DLD1 (cell line): ENCODE measurements around the gene TUBB6.

Source experiments
- in situ Hi-C: cut with HindIII; loops from 2 replicates; pipeline ENCODE4 v1.10.0; 2017; ENCODE audit warnings: low sequenced_read_pairs

Gene TUBB6

GRCh38 chr18:12313530-12314245, 5.6 kb downstream of the TUBB6 start:
- in situ Hi-C loops = no loop called here

DNA sequence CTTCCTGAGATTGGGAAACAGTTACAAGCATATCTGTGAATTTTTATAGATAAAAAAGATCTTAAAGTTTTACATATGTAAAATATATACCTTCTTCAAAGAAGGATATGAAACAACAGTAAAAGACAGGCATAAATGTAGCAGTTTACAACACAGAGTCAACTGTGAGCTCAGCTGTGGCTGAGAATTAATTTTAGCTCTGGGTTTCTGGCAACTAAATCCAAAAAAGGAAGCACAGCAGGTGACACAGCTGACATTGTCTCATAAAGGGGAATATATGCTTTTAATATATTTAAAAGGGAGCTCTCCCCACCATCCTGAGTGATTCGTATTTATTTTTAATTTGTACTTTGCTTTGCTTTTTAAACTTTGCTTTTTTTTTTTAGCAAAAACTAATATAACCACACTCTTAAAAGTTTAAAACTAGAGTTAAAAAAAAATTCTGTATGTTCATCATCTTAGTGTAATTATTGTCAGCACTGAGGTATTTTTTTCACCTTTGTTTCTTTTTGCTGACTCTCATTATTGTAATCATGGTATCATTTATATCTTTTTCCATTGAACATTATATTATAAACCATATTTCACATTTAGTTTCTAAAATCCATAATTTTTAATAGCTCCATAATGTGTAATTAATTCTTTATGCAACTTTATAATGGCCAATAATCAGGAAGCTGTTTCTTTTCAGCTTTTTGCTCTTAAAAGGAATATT, 6.7 kb downstream of the TUBB6 start:
- in situ Hi-C loops = no loop called here

- in situ Hi-C loops = no loop called here
Observed at GRCh38 chr18:12315490-12315889, 7.4 kb downstream of the TUBB6 start.

- in situ Hi-C loops = no loop called here
Observed at GRCh38 chr18:12315911-12316310, 7.9 kb downstream of the TUBB6 start.

DNA sequence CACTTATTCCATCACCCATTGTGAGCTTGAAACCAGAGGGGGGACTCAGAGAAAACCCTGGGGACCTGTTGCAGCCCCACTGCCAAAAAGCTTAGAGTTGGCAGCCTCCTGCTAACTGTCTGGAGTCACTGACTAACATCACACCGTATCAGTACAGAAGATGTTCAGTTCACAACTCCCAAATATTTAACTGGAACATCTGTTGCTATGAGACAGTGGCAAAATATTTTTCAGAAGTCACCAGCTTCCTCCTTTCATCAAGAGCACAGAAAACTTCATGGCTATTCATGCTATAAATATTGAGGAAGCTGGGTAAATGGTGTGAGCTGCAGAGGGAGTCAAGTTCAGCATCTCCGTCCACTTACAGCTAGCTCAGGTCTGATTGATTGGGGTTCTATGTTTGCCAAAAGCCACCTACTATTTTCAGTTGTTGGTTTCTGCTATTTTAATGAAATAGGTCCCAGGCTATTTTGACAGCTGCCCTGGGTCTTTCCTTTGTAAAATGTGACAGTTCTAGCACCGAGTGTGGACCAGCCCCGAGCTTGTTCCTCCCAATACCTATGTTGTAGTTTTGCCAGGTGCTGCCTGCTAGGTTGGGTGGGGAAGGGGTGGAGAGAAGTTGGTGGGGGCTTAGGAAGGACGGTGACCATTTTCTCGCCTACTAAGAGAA, 9.8 kb downstream of the TUBB6 start:
- in situ Hi-C loops = no loop called here

GRCh38 chr18:12318334-12318697, 10.3 kb downstream of the TUBB6 start:
- in situ Hi-C loops = no loop called here

DNA sequence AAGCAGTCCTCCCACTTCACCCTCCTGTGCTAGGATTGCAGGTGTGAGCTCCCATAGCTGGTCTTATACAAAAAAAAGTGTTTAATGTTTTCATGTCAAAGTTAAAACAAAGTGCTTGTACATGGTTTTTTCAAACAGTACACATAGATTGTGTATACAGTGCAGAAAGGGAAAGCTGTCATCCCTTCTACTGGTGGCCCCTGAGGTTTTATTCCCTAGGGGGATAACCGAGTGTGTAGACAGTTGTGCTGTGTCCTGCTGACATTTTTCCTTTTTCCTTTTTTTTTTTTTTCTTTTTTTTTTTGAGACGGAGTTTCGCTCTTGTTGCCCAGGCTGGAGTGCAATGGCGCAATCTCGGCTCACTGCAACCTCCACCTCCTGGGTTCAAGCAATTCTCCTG, 10.8 kb downstream of the TUBB6 start:
- in situ Hi-C loops = no loop called here

DNA sequence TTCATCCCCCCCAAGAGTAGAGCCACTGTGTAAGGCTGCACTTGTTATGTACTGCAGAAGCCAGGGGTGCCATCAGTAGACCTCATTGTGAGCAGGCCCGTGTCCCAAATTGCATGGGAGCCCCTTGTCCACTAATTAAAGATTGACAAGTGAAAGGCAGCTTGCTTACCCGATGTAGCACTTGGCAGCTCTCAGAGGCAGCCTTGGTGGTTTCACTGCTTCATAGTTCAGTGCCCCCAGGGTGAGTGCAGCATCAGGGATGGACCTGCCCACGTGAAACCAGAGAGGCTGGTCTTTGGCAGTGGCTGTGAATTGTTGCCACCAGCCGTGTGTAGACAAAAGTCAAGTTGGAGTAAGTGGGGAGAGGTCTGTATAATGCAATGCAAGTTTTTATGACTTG, 13.3 kb downstream of the TUBB6 start:
- in situ Hi-C loops = no loop called here

DNA sequence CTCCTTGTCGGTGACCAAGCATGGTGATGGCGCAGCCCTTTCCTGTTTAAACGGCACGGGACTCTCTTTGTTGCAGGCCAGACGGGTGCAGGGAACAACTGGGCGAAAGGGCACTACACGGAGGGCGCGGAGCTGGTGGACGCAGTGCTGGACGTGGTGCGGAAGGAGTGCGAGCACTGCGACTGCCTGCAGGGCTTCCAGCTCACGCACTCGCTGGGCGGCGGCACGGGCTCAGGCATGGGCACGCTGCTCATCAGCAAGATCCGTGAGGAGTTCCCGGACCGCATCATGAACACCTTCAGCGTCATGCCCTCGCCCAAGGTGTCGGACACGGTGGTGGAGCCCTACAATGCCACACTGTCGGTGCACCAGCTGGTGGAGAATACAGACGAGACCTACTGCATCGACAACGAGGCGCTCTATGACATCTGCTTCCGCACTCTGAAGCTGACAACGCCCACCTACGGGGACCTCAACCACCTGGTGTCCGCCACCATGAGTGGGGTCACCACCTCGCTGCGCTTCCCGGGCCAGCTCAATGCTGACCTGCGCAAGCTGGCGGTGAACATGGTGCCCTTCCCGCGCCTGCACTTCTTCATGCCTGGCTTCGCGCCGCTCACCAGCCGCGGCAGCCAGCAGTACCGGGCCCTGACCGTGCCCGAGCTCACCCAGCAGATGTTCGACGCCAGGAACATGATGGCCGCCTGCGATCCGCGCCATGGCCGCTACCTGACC, 17.1 kb downstream of the TUBB6 start:
- in situ Hi-C loops = no loop called here

GRCh38 chr18:12325726-12326245, 17.7 kb downstream of the TUBB6 start:
- in situ Hi-C loops = no loop called here

- in situ Hi-C loops = no loop called here
Observed at GRCh38 chr18:12326711-12327460, 18.8 kb downstream of the TUBB6 start.

DNA sequence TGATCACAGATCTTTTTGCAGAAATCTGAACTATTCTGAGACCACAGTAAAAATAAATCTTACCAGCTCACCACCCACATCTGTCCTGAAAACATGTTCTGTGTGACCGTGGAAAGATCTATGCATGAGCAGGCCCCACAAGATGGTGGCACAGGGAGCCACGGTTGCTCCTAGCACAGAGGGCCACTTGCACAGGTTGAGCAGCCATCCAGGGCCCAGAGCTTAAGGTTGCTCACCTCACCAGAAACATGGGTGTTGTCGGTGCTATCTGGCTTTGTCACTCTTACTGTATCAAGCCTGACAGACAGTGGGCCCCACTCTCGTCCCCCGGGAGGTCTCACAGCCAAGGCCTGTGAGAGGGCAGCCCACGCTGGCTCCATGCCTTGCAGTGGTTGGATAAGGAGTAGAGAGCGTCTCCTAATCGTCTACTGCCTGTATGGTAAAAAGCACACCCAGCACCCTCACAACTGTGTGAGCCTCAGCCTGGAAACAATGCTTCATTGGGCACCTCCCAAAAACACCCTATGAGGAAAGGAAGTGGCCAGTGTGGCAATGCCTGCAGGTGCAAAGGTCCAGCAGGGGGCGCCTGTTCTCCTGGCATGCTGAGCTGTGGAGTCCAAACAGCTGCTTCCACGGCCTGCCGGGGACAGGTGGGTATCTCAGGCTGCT, 19.6 kb downstream of the TUBB6 start:
- in situ Hi-C loops = no loop called here

GRCh38 chr18:12328179-12328823, 20.3 kb downstream of the TUBB6 start:
- in situ Hi-C loops = no loop called here

DNA sequence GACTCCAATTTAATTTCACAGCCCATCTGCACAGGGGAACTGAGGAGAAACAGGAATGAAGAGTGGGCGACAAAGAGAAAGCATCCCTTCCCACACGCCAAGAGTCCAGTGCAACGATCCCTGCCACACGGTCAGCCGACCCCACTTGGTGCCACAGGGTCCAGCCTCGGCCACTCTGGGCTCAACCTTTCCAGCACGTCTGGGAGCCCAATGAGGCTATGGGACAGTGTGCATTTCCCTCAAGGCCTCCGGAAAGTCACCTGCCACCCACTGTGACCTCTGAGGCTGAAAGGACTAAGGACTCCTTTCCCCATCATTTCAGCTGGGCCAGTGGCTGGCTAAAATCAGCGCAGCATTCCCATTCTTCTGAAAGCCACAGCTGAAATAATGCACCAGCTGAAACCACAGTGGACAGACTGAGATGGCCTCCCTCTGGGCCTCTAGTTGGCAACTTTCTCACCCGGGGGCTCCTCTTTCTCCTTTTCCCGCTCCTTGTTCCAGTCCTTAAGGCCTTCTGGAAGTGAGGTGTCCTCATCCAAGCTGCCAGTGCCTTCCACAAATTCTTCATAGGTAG, 21.2 kb downstream of the TUBB6 start:
- in situ Hi-C loops = no loop called here

- in situ Hi-C loops = no loop called here
Observed at GRCh38 chr18:12330766-12331165, 22.7 kb downstream of the TUBB6 start.

DNA sequence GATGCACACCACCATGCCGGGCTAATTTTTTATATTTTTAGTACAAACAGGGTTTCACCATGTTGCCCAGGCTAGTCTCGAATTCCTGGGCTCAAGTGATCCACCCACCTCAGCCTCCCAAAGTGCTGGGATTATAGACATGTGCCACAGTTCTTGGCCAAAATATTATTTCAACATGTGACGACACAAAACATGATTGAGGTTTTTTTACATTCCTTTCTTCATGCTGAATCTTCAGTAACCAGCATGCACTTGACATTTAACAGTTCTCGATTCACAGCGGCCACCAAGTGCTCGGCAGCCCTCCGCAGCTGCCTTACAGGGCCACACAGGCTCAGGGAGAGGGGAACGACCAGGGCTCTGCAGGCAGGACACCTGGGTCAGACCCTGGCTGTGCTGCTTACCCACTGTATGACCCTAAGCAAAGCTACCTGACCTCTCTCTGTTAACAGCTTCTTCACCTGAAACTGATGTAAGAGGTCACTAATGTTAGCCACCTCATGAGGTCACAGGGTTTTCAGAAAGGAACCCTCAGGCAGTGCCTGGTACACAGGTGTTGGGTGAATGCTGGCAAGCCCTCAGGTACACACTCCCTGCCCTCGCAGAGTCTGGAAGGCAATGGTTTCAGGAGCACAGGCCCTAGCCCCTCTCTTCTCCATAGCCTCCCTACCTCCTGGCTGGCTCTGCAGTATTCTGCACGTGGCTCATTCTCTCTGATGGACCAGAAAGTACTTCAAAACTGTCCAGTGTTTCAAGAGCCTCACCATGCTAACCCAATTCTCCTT, 25.7 kb downstream of the TUBB6 start:
- in situ Hi-C loops = no loop called here

- in situ Hi-C loops = no loop called here
Observed at GRCh38 chr18:12334366-12334808, 26.3 kb downstream of the TUBB6 start.

DNA sequence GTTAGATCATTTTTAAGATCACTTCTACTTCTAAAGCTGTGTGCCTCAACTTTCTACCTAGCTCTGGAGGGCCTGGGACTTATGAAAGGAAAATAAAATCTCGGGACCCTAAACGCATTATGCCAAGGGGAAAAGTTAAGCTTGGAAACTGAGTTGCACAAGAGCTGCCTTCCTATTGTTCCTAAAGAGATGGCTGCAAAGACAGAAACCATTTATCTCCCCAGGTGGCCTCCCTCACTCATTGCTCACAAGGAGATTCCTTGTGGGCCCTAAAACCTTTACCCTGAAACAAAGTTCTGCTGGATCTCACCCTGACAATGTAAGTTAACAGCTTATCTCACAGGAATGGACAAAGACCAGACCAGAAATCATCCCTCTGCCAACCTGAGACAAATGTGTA, 26.8 kb downstream of the TUBB6 start:
- in situ Hi-C loops = no loop called here
